Uterus (tissue), 4 donors: ENCODE results near the gene ANKIB1. TPM values are rescaled to one million over a fixed set of nuclear protein-coding genes. Genes with fewer than 3 reads are reported as not detected.
"Not testable (repeated sequence)": the region's sequence is repeated elsewhere in the genome, so short reads cannot be mapped to it uniquely, and the experiment has no call there.

Experiments
- DNase-seq, 2 donors: peaks; one replicate each; pipeline ENCODE4 v3.0.0-alpha.2; 2019 to 2020
- H3K27ac ChIP-seq, 2 donors: fragments of 200-600 bp; sonication (generic); 1 replicate in 1 of 2; 2 replicates in 1 of 2; pipeline ENCODE4 v1.5.1; 2016 to 2018
- H3K27me3 ChIP-seq, 2 donors: fragments of 200-600 bp; sonication (generic); one replicate each; pipeline ENCODE4 v1.5.1; 2018 to 2019; ENCODE audit warnings: control low read depth in 1 of 2
- H3K36me3 ChIP-seq, 2 donors: fragments of 200-600 bp; sonication (generic); one replicate each; pipeline ENCODE4 v1.5.1; 2019; ENCODE audit warnings: control low read depth in 1 of 2
- H3K4me1 ChIP-seq, 2 donors: fragments of 200-600 bp; sonication (generic); one replicate each; pipeline ENCODE4 v1.5.1; 2018 to 2019; ENCODE audit warnings: control low read depth in 1 of 2
- H3K4me3 ChIP-seq, 2 donors: fragments of 200-600 bp; sonication (generic); 1 replicate in 1 of 2; 2 replicates in 1 of 2; pipeline ENCODE4 v1.5.1; 2018 to 2019; ENCODE audit warnings: mild to moderate bottlenecking in 1 of 2
- H3K9me3 ChIP-seq, 2 donors: fragments of 200-600 bp; sonication (generic); one replicate each; pipeline ENCODE4 v1.5.1; 2019; ENCODE audit warnings: control low read depth in 1 of 2
- CTCF ChIP-seq, 4 experiments: fragments of 200-600 bp in 2 of 4; fragments of 450-650 bp in 2 of 4; sonication (generic) in 2 of 4; IDR thresholded peaks; one replicate each; pipeline ENCODE4 v1.5.1; 2016 to 2019; ENCODE audit warnings: antibody characterized with exemption in 4 of 4, mild to moderate bottlenecking in 2 of 4, moderate library complexity in 1 of 4
- POLR2A ChIP-seq, 2 donors: fragments of 450-650 bp; IDR thresholded peaks; one replicate each; pipeline ENCODE4 v1.6.1; 2016; ENCODE audit warnings: antibody characterized with exemption in 2 of 2, mild to moderate bottlenecking in 1 of 2, moderate library complexity in 1 of 2
- intact Hi-C: fragments of 100-400 bp; cut with DNase I; formaldehyde crosslinking; loops from one replicate; pipeline ENCODE4 v1.15.1; 2023; ENCODE audit warnings: low total_unique reads
- total RNA-seq, 4 donors: library from RNA; depleted of rRNA in 3 of 4; stranded (reverse); fragments of >200 nt in 3 of 4; gene quantifications; one replicate each; pipeline versions ENCODE4 v1.1.0 to v1.2.4, GENCODE V29; 2014 to 2023
- donor health status: DM: yes; HTN: yes; CAD: no.

Gene ANKIB1
- total RNA-seq, 4 donors from 2014 or later = 27.4 to 100.0 (median 54.6) TPM

- Histone ChIP-seq H3K4me1 (no peaks in the 10 kb centered on the region), H3K27me3 (no peaks in the 10 kb centered on the region), H3K36me3 (no peaks in the 10 kb centered on the region), H3K4me3 (no peak overlapping the region), H3K27ac (no peak overlapping the region), H3K9me3 (no peaks in the 10 kb centered on the region)
- no peak for TF ChIP-seq POLR2A (IDR thresholded peaks at IDR 0.05)
- intact Hi-C loops = no loop called here
- DNase-seq = no peak
Measured at GRCh38 chr7:92352009-92352408, 106.2 kb downstream of the ANKIB1 start.

- Histone ChIP-seq H3K9me3 (no peaks in the 10 kb centered on the region), H3K36me3 (no peaks in the 10 kb centered on the region), H3K4me1 (no peaks in the 10 kb centered on the region), H3K27me3 (no peaks in the 10 kb centered on the region), H3K27ac (no peak overlapping the region), H3K4me3 (no peak overlapping the region)
- no peak for TF ChIP-seq CTCF (IDR thresholded peaks at IDR 0.05)
- no peak for TF ChIP-seq POLR2A (IDR thresholded peaks at IDR 0.05)
- no peak for DNase-seq
- intact Hi-C loops = no loop called here
Measured at GRCh38 chr7:92354214-92354613, 108.4 kb downstream of the ANKIB1 start.

- intact Hi-C loops = no loop called here
- no peaks in the 10 kb centered on the region for H3K36me3 ChIP-seq
- no peaks in the 10 kb centered on the region for H3K27me3 ChIP-seq
- H3K9me3 ChIP-seq = no peaks in the 10 kb centered on the region
- H3K4me1 ChIP-seq = no peaks in the 10 kb centered on the region
- H3K4me3 ChIP-seq = no peak overlapping the region
- TF ChIP-seq CTCF (IDR thresholded peaks at IDR 0.05) (no peak), POLR2A (IDR thresholded peaks at IDR 0.05) (no peak)
- H3K27ac ChIP-seq = no peak overlapping the region
- no peak for DNase-seq
Measured at GRCh38 chr7:92356406-92356805, 110.6 kb downstream of the ANKIB1 start.

- Histone ChIP-seq H3K27me3 (no peaks in the 10 kb centered on the region), H3K9me3 (no peaks in the 10 kb centered on the region), H3K27ac (no peak overlapping the region), H3K4me3 (no peak overlapping the region), H3K36me3 (no peaks in the 10 kb centered on the region), H3K4me1 (no peaks in the 10 kb centered on the region)
- no peak for TF ChIP-seq POLR2A (IDR thresholded peaks at IDR 0.05)
- no peak for TF ChIP-seq CTCF (IDR thresholded peaks at IDR 0.05)
- intact Hi-C loops = no loop called here
- DNase-seq = no peak
Measured at GRCh38 chr7:92357260-92357659, 111.5 kb downstream of the ANKIB1 start.

GRCh38 chr7:92359179-92359578 lies 113.4 kb downstream of the ANKIB1 start:
- H3K4me3 ChIP-seq, intact Hi-C loops, H3K9me3 ChIP-seq, H3K27ac ChIP-seq, H3K27me3 ChIP-seq, H3K4me1 ChIP-seq, H3K36me3 ChIP-seq, DNase-seq: not testable (repeated sequence)

GRCh38 chr7:92359801-92360200 lies 114.0 kb downstream of the ANKIB1 start:
- Histone ChIP-seq H3K27me3 (no peaks in the 10 kb centered on the region), H3K36me3 (no peaks in the 10 kb centered on the region), H3K27ac (no peak overlapping the region), H3K4me1 (no peaks in the 10 kb centered on the region), H3K4me3 (no peak overlapping the region), H3K9me3 (no peaks in the 10 kb centered on the region)
- TF ChIP-seq CTCF (IDR thresholded peaks at IDR 0.05) (no peak), POLR2A (IDR thresholded peaks at IDR 0.05) (no peak)
- intact Hi-C loops = no loop called here
- no peak for DNase-seq
